GM13977 (cell line): ENCODE results near the gene MAML3.

Experiments
- DNase-seq: peaks from one replicate; pipeline ENCODE4 v3.0.0; 2012; ENCODE audit warnings: low spot score
- CTCF ChIP-seq: IDR thresholded peaks from 2 replicates; pipeline ENCODE4 v1.5.1; 2012; ENCODE audit warnings: mild to moderate bottlenecking, control low read depth; ENCODE audit not compliant: insufficient read depth; ENCODE audit errors: extremely low read depth, missing control alignments
- in situ Hi-C: fragments of 300-500 bp; cut with MboI; formaldehyde crosslinking; loops from one replicate; pipeline ENCODE4 v1.12.0; 2022; ENCODE audit warnings: low sequenced_read_pairs, low pct_unique_long_range_greater_than_20kb, mixed read lengths, inconsistent platforms; ENCODE audit not compliant: unreplicated experiment

MAML3 gene

DNA sequence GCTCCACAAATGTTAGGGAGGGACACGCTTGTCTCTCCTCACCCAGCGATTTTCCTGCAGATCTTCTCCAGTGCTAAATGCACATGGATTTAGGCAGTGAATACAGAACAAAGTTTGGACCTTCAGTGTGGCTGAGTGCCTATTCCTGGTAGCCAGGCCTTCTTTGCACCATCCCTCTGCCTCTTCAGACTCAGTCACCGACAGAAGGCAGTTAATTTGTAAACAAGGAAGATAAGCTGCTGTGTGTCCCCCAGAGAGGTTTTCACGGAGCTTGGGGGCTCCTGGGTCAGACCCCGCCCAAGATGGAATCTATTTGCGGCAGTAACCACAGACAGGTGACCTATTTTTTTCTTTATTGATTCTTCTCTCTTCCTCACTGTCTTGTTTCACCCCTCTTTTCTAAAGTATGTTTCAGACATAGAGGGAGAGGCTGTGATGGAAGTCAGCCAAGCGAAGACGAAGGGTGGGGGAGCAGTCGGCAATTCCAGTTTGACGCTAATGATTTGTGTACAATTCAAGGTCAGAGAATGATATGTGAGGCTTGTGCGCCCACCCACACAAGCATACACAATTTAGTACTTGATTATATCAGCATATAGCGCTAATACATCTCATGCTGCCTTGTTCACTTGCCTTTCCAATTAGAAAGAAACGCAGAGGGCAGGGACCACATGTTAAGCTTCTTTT, 287.6 kb downstream of the MAML3 start:
- in situ Hi-C loops = no loop called here
- TF ChIP-seq CTCF = no peak
- DNase-seq = no peak

DNA sequence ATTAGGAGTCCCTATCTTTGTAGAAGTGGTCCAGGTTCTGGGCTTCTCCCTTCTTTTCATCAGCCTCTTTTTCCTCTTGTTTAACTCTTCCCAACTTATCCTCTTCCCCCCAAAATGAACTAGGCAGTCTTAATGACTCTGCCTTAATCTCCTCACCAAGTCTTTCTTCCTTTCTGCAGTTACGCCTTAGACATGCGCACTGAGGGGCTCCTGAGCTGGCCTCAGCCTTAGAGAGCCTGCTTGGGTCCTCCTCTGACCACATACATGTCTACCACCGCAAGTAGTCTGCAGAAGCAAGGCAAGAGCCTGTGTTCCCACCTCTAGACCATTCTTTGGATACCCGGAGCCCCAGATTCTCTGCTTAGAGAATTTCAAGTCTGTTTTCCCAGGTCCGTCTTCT, 288.4 kb downstream of the MAML3 start:
- in situ Hi-C loops = no loop called here
- DNase-seq = no peak
- TF ChIP-seq CTCF = no peak

GRCh38 chr4:139863531-139863930, 290.5 kb downstream of the MAML3 start:
- DNase-seq = no peak
- in situ Hi-C loops = no loop called here
- TF ChIP-seq CTCF = no peak

GRCh38 chr4:139861471-139861870, 292.5 kb downstream of the MAML3 start:
- in situ Hi-C loops = no loop called here
- no peak for TF ChIP-seq CTCF
- no peak for DNase-seq

DNA sequence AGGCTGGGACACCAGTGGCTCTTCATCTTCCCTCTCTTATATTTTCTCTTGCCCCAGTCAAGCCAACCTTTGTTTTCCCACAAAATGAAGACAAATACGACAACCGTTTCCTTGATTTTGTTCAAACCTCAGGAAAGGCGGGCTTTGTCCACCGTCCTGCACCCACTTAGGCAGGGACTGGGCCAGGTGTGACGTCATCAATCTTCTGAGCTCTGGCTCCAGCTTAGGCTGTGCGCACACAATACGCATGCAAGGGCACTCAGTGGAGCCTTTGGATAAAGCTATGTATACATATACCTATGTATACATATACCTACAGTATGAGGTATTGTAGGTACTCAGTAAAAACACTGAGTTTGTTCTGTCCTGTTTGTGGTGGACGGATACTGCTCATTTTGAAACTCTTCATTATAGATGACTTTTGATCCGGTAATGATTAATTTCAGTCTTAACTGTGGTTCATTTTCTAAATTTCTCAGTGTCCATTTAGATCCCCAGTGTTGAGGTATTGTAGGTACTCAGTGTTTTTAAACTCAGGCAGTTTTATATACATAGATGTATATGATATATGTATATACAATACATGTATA, 293.5 kb downstream of the MAML3 start:
- TF ChIP-seq CTCF = no peak
- in situ Hi-C loops = no loop called here
- peak; percentile 39 for DNase-seq

GRCh38 chr4:139859876-139860275, 294.1 kb downstream of the MAML3 start:
- no peak for DNase-seq
- no peak for TF ChIP-seq CTCF
- in situ Hi-C loops = no loop called here
